Brain microvascular endothelial cell (primary cell): ENCODE data around the gene SFSWAP.

Experiments
- DNase-seq: peaks from one replicate; pipeline ENCODE4 v3.0.0-alpha.2; 2020
- H3K27ac ChIP-seq: fragments of 250-450 bp; sonication (Bioruptor Pico); 2 replicates; pipeline ENCODE4 v1.5.1; 2020; ENCODE audit warnings: mild to moderate bottlenecking, moderate library complexity
- H3K27me3 ChIP-seq: fragments of 250-450 bp; sonication (Bioruptor Pico); replicated peaks from 2 replicates; pipeline ENCODE4 v1.5.1; 2020; ENCODE audit warnings: mild to moderate bottlenecking
- H3K36me3 ChIP-seq: fragments of 250-450 bp; sonication (Bioruptor Pico); replicated peaks from 2 replicates; pipeline ENCODE4 v1.5.1; 2020; ENCODE audit warnings: mild to moderate bottlenecking
- H3K4me3 ChIP-seq: 2 replicates; pipeline ENCODE4 v1.5.1; 2011; ENCODE audit warnings: low read depth, mild to moderate bottlenecking, control low read depth, low read length, moderate library complexity
- CTCF ChIP-seq: IDR thresholded peaks from 2 replicates; pipeline ENCODE4 v1.5.1; 2011; ENCODE audit warnings: low read depth, mild to moderate bottlenecking, moderate library complexity, low read length, control low read depth, inconsistent platforms; ENCODE audit errors: missing control alignments
- in situ Hi-C: cut with HindIII; loops from 2 replicates; pipeline ENCODE4 v1.10.0; 2017; ENCODE audit warnings: low sequenced_read_pairs, low pct_ligation_motif_present

Gene SFSWAP

GRCh38 chr12:131818821-131819585 is 108.1 kb downstream of the SFSWAP start:
- Histone ChIP-seq H3K27ac (no peak overlapping the region), H3K4me3 (no peak overlapping the region), H3K27me3 (no peaks in the 10 kb centered on the region), H3K36me3 (no peaks in the 10 kb centered on the region)
- in situ Hi-C loops = no loop called here
- DNase-seq = no peak
- no peak for TF ChIP-seq CTCF

GRCh38 chr12:131824450-131824849 is 113.6 kb downstream of the SFSWAP start:
- Histone ChIP-seq H3K4me3 (no peak overlapping the region), H3K27ac (no peak overlapping the region), H3K36me3 (no peaks in the 10 kb centered on the region), H3K27me3 (no peaks in the 10 kb centered on the region)
- in situ Hi-C loops = no loop called here
- no peak for DNase-seq
- TF ChIP-seq CTCF = no peak

- TF ChIP-seq CTCF = no peak
- DNase-seq = no peak
- in situ Hi-C loops = no loop called here
- H3K27ac ChIP-seq = no peak overlapping the region
- no peaks in the 10 kb centered on the region for H3K36me3 ChIP-seq
- H3K4me3 ChIP-seq = no peak overlapping the region
- H3K27me3 ChIP-seq = no peaks in the 10 kb centered on the region
These were observed 114.4 kb downstream of the SFSWAP start for GRCh38 chr12:131825146-131825892.

GRCh38 chr12:131826097-131826928 is 115.4 kb downstream of the SFSWAP start:
- no peak for DNase-seq
- no peak overlapping the region for H3K4me3 ChIP-seq
- TF ChIP-seq CTCF = no peak
- no peaks in the 10 kb centered on the region for H3K36me3 ChIP-seq
- H3K27ac ChIP-seq = no peak overlapping the region
- in situ Hi-C loops = no loop called here
- no peaks in the 10 kb centered on the region for H3K27me3 ChIP-seq

- H3K36me3 ChIP-seq = no peaks in the 10 kb centered on the region
- no peak for DNase-seq
- H3K27ac ChIP-seq = no peak within 1 kb of the TSS
- peak; percentile 25 for TF ChIP-seq CTCF
- in situ Hi-C loops = no loop called here
- H3K4me3 ChIP-seq = peak within 1 kb of the TSS; percentile 67
- H3K27me3 ChIP-seq = no peaks in the 10 kb centered on the region
These were observed 117.2 kb downstream of the SFSWAP start, which contains the start of gene MMP17 for GRCh38 chr12:131827961-131828534. TSS of gene MMP17 (plus strand) at chr12:131828393. CDS start at chr12:131828495, 102 bp downstream.
